HG02840 (cell line): ENCODE measurements around the gene STK4.

ENCODE experiments used
- ATAC-seq: cut with Tn5 transposase; IDR thresholded peaks from one replicate; pipeline ENCODE4 v1.9.1; 2021; ENCODE audit warnings: mild to moderate bottlenecking, moderate library complexity, moderate number of reproducible peaks; ENCODE audit not compliant: unreplicated experiment, low FRiP score

Gene STK4

GRCh38 chr20:45101333-45101850 is 135.1 kb downstream of the STK4 start:
- no peak for ATAC-seq

DNA sequence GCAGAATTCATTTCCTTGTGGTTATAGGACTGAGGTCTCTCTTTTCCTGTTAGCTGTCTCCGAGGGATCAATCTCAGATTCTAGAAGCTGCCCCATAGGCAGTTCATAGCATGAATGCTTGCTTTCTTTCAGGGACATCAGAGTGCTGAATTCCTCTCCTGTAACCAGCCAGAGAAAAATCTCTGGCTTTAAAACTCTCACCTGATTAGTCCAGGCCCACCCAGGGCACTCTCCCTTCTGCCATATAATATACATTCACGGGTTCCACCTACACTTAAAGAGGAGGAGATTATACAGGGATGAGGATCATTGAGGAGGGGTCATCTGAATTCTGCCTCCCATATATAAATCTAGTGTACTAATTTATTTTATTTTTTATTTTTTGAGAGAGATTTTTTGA is 136.8 kb downstream of the STK4 start:
- no peak for ATAC-seq

DNA sequence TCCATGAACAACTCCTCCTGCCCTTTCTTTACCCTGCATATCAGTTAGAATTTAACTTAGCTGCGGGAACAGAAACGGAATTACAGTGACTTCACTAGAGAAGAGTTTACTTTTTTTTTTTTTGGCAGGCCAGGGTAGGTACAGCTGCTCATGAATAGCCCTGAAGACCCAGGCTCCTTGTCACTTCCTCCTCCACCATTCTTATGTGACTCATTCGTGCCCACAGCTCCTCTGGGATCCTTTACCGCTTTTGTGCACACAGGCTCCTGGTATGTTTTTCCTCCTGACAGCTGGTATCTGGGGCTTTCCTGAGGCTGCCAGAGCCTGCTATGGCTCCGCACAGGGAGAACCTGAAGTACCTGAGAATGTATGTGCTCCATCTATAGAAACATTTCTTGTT is 138.5 kb downstream of the STK4 start:
- ATAC-seq: no peak

- no peak for ATAC-seq
These were observed 139.0 kb downstream of the STK4 start for GRCh38 chr20:45105317-45105716.

GRCh38 chr20:45109634-45110033 is 143.3 kb downstream of the STK4 start:
- ATAC-seq: no peak

- ATAC-seq: no peak
These were observed 144.0 kb downstream of the STK4 start for GRCh38 chr20:45110301-45110700.

DNA sequence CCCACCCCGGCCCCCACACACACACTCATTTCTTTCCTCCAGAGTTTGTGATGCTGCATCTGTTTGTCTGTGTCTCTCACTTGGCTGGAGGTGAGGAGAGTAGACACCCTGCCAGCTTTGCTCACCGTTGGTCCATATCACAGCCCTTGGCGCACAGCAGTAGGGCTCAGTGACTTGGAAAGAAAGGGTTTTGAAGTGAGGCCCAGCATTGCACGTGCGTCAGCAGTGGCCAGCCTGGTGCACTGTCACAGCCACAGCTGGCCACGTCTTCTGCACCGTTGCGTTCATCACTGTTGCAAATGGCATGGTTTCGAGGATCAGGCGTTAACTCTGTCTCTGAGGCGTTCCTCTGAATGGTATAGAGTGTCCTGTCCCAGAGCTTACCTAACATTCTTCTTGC is 145.0 kb downstream of the STK4 start:
- no peak for ATAC-seq

DNA sequence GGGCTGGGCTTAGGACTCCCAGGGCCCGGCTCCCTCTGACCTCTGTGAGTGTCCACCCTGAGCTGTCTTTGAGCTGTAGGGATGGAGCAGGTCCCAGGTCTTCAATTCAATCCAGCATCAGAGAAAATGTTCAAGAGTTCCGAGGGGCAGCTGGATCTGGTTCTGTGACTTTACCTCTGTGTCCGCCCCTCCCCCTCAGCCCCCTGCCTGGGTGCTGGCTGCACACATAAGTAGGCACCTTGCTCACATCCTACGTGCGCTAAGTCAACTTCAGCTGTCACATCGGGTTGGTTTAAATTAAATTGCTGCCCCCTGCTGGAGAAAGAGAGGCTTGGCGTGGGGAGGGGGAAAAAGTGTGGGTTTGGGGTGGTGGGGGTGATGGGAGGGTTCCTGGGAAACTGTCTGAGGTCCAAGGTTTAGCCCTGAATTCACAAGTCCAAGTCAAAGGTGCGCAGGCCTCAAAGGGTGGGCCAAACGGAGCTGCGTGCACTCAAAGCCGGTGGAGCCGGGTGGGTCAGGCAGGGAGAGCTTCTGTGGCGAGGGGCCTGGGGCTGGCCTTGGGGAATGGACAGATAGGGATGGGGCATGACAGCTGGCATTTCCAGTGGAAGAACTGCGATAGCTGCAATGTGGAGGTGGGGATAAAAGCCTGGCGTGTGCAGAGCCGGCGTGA is 145.6 kb downstream of the STK4 start:
- ATAC-seq: no peak

DNA sequence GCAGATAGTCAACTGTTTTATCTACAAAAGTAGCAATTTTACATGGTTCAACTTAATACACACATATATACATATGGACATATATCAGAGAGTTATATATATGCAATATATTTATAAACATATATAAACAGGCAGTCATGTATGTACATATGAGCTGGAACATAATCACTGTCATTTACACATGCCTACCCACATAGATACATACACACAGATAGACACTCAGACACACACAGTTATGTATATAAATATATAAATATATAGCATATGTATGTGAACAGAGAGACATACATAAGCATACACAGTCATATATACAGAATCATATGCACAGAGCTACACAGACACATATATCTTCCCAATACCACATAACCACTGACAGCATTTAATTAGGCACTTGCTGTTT is 146.4 kb downstream of the STK4 start:
- ATAC-seq: no peak

DNA sequence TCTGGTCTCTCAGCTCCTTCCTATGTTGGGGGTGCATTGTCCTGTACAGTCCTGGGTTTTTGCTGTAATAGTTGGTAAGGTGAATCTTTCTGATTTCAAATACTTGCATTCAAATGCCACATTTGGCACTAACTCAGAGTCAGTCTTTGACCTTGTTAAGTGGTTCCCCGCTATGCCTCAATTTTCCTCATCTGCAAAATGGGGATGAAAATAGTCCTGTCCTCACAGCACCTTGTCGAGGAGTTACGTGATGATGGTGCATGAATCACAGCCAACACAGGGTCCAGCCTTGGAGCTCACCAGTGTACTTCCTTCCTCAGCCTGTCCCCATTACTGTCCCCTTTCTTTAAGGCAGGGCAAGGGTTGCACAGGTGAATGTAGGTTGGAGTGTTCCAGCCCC is 147.6 kb downstream of the STK4 start:
- no peak for ATAC-seq

DNA sequence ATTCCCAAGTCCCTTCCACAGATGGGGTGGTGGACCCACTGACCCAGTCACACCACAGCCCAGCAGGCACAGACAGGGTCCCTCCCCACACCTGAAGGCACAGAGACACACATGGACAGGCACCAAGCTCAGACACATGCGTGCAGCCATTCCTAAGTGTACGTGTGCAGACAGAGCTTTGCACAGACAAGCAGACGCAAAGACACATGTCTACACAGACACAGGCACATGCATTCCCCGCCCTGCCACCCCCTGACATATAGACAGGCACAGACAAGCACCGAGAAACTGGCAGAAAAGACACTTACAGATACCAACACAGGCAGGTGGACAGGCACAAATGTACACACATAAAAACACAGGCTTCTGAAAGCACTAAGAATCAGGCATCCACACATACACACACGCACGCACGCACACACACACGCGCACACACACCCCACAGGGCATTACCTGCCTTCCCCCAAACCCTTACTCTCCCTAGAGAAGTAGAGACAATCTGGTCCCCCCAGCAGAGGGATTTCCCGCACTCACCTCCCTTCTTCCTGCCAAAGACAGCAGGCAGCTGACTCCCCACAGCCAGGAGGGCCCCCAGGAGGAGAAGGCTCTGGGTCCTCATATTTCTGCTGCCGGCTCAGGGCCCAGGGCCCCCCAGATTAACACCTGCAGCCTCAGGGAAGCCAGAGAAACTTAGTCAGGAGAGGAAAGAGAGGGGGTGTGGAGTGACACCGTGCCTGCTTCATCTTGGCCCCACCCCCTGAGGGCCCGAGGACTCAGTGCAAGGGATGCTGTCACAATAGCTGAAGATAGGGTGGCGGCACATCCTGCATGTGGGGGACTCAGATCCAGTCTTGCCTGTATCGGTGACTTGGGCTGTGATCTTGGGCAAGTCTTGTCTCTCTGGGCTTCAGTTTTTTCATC is 148.4 kb downstream of the STK4 start, which contains the start of gene WFDC5:
WFDC5 (minus strand) TSS at position 710 of the 921 bp plus-strand sequence; CDS start at position 619, 91 bp downstream.
- ATAC-seq: no peak

GRCh38 chr20:45115386-45115774 is 149.1 kb downstream of the STK4 start:
- no peak for ATAC-seq

DNA sequence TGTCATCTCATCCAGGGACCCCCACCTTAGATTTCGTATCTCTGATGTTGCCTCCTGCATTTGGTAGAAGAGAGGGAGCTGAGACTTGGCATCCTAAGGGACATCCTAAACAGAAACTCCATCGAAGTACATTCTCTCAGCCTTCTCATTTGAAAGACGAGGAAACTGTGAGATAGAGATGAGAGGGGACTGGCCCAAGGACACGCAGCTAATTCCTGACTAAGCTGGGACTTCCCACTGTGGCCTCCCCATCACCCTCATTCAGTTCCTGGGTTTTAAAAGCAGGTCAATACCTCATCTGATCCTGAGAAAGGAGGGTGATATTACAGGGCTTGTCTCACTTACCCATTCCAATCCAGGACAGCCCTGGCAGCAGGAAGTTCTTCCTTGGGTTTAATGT is 149.5 kb downstream of the STK4 start:
- no peak for ATAC-seq

- ATAC-seq: no peak
These were observed 151.3 kb downstream of the STK4 start for GRCh38 chr20:45117581-45117980.

GRCh38 chr20:45118028-45118427 is 151.7 kb downstream of the STK4 start:
- no peak for ATAC-seq

- ATAC-seq: no peak
These were observed 153.4 kb downstream of the STK4 start for GRCh38 chr20:45119556-45120266.

GRCh38 chr20:45121388-45121787 is 155.1 kb downstream of the STK4 start:
- ATAC-seq: no peak

GRCh38 chr20:45124365-45124764 is 158.1 kb downstream of the STK4 start, which contains the start of gene WFDC12:
Gene WFDC12 (minus strand): TSS chr20:45124465. CDS start chr20:45124447, 18 bp downstream.
- no peak for ATAC-seq

- no peak for ATAC-seq
These were observed 161.8 kb downstream of the STK4 start for GRCh38 chr20:45128099-45128498.
